ENCODE data around the gene CHKB. TPM values are rescaled to one million over a fixed set of nuclear protein-coding genes. Genes with fewer than 3 reads are reported as not detected.

CHKB gene
- total and polyA plus RNA-seq, 8 donors: 20.4 to 283 (median 31.7) TPM

GRCh38 chr22:50577697-50577986, 5.0 kb downstream of the CHKB start:
- intact Hi-C loops (cut with DNase I): no loop called here
- no peak for FAIRE-seq
- Histone ChIP-seq H3K27ac (no peak overlapping the region), H3K36me3 (no peaks in the 10 kb centered on the region), H3K9me3 (no peaks in the 10 kb centered on the region), H3K4me1 (peaks cover 0 to 4% (median 0%) of the 10 kb centered on the region in 3 donors), H3K4me3 (no peak overlapping the region), H3K27me3 (no peaks in the 10 kb centered on the region)
- no peak for ATAC-seq
- DNase-seq: peak in 1 of 6 donors; percentile 48
- WGBS, 2 donors: 75 to 77% methylated on average over 23 of the region's 23 CpGs
- TF ChIP-seq CTCF (IDR thresholded peaks at IDR 0.05): no peak

GRCh38 chr22:50576806-50577696, 5.6 kb downstream of the CHKB start:
- H3K36me3 ChIP-seq: peaks cover 0 to under 1% (median 0%) of the 10 kb centered on the region in 3 donors

GRCh38 chr22:50576070-50576469, 6.6 kb downstream of the CHKB start:
- FAIRE-seq: no peak
- ATAC-seq: peak in 1 of 4 donors; percentile 65
- WGBS, 2 donors: 49 to 59% methylated on average over 5 of the region's 5 CpGs
- intact Hi-C loops (cut with DNase I): no loop called here
- Histone ChIP-seq H3K36me3 (peaks cover 0 to 10% (median 0%) of the 10 kb centered on the region in 3 donors), H3K4me1 (no peaks in the 10 kb centered on the region), H3K27ac (no peak overlapping the region), H3K9me3 (no peaks in the 10 kb centered on the region), H3K27me3 (no peaks in the 10 kb centered on the region), H3K4me3 (no peak overlapping the region)
- no peak for TF ChIP-seq CTCF (IDR thresholded peaks at IDR 0.05)
- DNase-seq: no peak

More at GRCh38 chr22:50576806-50577696, 5.6 kb downstream of the CHKB start:
- Histone ChIP-seq H3K9me3 (no peaks in the 10 kb centered on the region), H3K4me3 (no peak overlapping the region), H3K27me3 (no peaks in the 10 kb centered on the region), H3K27ac (no peak overlapping the region), H3K4me1 (peaks cover 0 to 4% (median 0%) of the 10 kb centered on the region in 3 donors)
- intact Hi-C loops (cut with DNase I): no loop called here
- ATAC-seq: no peak
- 89 to 90% methylated on average over 17 to 18 of the region's 18 CpGs for WGBS, 2 donors
- TF ChIP-seq CTCF (IDR thresholded peaks at IDR 0.05): no peak
- DNase-seq: no peak
- FAIRE-seq: no peak

GRCh38 chr22:50575426-50575941, 7.2 kb downstream of the CHKB start:
- intact Hi-C loops (cut with DNase I): no loop called here
- Histone ChIP-seq H3K27ac (no peak overlapping the region), H3K36me3 (peaks cover 0 to 16% (median 0%) of the 10 kb centered on the region in 3 donors), H3K4me3 (no peak overlapping the region), H3K4me1 (no peaks in the 10 kb centered on the region), H3K27me3 (no peaks in the 10 kb centered on the region), H3K9me3 (no peaks in the 10 kb centered on the region)
- no peak for ATAC-seq
- no peak for TF ChIP-seq CTCF (IDR thresholded peaks at IDR 0.05)
- 72 to 80% methylated on average over 8 of the region's 8 CpGs for WGBS, 2 donors
- DNase-seq: no peak
- FAIRE-seq: no peak

- intact Hi-C loops (cut with DNase I): no loop called here
- H3K4me1 ChIP-seq: peaks cover 0 to 5% (median 0%) of the 10 kb centered on the region in 3 donors
- FAIRE-seq (no peak), DNase-seq (no peak), ATAC-seq (no peak)
- WGBS, 2 donors: 93 to 94% methylated on average over 11 of the region's 11 CpGs
- H3K4me3 ChIP-seq: no peak overlapping the region
- no peak for TF ChIP-seq CTCF (IDR thresholded peaks at IDR 0.05)
- H3K36me3 ChIP-seq: peaks cover 0 to 16% (median 0%) of the 10 kb centered on the region in 3 donors
- H3K27ac ChIP-seq: no peak overlapping the region
- H3K27me3 ChIP-seq: no peaks in the 10 kb centered on the region
- H3K9me3 ChIP-seq: no peaks in the 10 kb centered on the region
Observed at GRCh38 chr22:50574383-50574755, 8.3 kb downstream of the CHKB start.
